NCI-H2227 treated with DMSO at 0.1 percent for 48 hours (cell line): ENCODE measurements around the gene SAMD14.

Experiments
- DNase-seq: peaks from one replicate; lab custom pipeline; 2025; lab: John Stamatoyannopoulos, UW

The SAMD14 gene

DNA sequence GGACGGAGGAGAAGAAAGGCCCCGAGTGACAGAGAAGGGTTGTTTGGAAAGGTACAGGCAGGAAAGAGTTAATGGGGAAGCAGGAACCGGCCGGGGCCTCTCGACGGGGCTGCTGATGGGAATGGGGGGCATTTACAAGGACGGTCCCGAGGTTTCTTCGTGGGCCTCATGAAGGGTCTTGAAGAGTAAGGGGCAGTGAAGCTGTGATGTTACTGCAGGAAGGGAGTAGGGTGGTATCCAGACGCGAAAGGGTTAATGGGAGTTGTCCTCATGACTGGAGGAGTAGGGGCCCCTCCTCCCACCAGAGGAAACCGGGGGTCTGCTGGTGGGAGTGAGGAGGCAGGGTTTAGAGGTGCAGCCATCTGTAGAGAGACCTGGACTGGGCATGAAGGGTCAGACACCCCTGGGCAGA, 34.3 kb downstream of the SAMD14 start:
- no peak for DNase-seq

DNA sequence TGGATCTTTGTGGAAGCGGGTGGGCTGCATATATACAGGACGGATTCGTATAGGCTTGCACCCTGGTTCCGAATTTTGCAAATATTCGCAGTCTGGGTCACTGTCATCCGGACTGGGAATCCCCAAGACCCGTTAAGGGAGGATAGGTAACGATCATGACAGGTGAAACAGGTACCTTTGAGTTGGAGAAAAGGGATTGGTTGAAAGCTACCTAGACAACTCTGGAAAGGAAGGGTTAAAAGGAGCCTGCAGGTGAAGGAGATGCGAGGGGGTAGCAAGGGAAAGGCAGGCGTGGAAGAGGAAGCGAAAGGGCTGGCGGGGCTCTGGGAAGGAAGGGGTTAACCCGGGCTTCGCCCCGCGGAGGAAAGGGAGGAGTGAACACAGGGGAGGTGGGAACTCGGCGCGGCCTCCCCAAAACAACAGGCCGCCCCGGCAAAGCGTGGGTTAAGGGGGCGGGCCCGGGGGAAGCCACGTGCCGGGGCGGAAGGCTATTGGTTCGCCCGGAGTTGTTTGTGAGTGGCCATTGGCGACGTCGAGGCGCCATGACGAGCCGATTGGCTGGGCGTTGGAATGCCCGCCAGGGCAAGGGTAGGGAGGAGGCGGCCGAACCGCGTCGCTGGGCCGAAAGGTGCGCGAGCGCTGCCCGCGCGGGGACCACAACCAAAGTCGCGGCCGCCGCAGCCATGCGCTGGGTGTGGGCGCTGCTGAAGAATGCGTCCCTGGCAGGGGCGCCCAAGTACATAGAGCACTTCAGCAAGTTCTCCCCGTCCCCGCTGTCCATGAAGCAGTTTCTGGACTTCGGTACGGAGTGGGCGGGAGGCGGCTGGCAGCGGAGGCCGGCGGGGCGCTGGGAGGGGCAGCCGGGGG, 35.0 kb downstream of the SAMD14 start, which contains the start of gene PDK2:
PDK2 (plus strand) TSS at position 599 of the 867 bp plus-strand sequence; CDS start at position 684, 85 bp downstream.
- peak; percentile 91 for DNase-seq

DNA sequence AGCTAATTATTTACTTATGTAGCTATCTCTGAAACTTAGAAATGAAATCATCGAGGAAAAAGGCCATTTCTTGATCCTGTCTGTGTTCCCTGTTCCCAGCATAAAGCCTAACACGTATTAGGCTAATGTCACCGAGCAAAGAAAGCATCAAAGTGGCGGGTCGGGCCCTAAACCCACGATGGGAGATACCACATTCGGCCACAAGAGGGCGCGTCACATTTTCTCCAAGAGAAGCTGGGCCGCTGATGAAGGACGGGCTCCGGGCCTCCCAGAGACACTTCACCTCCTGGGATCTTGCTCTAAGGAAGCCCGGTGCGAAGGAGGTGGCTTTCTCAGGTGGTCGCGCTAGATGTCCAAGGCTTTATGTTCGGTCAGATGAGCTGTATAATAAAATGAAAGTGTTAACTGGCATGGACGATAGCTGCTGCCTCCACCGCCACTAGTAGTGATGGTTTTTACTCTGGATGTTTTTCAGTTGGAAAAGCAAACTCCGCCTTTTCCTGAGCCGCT, 35.7 kb downstream of the SAMD14 start:
- DNase-seq: peak; percentile 89

DNA sequence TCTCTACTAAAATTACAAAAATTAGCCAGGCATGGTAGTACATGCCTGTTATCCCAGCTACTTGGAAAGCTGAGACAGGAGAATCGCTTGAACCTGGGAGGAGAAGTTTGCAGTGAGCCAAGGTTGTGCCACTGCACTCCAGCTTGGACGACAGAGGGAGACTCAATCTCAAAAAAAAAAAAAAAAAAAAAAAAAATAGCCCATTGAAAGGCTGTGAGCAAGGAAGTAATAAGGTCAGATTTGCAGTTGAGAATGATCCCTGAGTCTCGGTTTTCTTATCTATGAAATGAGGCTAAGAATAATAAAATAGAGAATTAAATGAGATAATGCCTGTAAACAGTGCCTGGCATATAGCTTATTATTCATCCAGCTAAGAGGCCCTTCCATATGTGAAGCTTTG, 36.2 kb downstream of the SAMD14 start:
- no peak for DNase-seq

DNA sequence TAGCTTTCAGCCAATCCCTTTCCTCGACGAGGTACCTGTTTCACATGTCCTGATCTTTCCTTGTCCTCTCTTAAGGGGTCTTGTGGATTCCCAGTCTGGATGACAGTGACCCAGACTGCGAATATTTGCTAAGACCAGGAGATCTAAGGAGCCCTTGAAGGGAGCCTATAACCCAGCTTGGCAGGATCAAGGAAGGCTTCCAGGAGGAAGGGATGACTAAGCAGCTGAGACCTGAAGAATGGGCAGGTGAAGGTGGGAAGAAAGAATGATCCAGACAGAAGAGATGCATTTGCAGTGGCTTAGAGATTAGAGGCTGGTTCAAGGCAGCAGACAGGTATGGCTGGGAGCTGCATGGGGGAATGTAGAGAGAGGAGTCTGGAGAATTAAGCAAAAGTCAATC, 36.7 kb downstream of the SAMD14 start:
- no peak for DNase-seq

DNA sequence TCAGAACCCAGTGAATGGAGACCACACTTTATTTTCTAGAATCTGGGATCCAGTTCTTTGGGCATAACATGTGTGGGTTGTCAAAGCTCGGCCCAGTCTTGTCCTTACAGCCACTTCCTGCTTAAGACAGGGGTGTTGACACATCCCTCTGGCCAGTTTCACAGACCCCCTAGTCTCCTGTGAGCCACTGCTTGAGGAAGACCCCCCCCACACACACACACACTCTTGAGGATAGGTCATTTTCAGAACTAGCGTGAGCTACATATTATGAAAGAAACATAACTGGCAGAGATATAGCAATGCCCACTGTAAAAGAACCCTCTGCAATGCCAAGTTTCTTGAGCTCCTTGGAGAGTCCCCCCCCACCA, 38.1 kb downstream of the SAMD14 start:
- no peak for DNase-seq

DNA sequence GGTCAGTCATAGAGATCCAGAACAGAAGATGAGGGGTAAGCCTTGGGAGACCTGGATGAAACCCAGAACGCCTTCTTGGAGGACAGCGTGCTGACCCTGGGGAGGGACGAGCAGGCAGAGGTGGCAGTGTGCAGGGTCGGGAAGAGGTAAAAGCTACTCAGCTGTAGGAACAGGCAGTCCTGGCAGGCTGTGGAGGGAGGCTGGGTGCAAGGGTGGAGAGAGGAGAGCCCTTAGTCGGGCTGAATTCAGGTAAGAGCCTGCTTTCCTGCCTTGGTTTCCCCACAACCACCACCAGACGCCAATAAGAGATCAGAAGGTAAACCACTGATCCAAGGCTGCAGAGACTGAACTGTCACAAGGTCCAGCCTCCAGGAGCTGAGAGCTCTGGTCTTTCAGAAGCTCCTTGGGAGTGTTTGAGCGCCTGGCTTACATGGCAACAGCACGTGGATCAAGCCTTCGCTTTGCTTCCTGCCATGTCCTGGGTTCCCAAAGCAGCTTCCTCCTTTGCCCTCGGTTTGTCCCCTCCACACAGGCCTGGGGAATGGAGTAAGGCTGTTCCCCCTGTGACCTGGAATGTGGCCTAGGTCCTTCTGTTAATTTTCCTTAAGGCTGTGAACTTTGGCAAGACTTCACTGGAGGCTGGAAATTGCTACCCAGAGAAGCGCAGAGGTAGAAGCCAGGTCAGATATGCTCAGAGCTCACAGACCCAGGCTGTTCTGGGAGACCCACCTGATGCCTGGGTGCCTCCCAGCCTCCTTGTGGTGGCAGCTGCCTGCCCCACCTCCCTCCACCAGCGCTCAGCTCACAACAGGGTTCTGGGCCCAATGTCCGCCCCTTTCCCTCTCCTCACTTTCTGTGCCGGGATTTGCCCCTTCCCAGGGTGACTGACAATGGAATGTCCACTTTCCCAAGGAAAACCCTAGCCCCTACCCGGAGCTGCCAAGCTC, 38.7 kb downstream of the SAMD14 start:
- DNase-seq: no peak

DNA sequence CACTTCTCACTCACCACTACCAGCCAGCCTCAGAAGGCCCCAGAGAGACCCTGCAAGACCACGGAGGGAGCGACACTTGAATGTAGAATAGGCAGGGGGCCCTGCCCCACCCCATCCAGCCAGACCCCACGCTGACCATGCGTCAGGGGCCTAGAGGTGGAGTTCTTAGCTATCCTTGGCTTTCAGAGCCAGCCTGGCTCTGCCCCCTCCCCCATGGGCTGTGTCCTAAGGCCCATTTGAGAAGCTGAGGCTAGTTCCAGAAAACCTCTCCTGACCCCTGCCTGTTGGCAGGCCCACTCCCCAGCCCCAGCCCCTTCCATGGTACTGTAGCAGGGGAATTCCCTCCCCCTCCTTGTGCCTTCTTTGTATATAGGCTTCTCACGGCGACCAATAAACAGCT, 39.9 kb downstream of the SAMD14 start:
- no peak for DNase-seq

DNA sequence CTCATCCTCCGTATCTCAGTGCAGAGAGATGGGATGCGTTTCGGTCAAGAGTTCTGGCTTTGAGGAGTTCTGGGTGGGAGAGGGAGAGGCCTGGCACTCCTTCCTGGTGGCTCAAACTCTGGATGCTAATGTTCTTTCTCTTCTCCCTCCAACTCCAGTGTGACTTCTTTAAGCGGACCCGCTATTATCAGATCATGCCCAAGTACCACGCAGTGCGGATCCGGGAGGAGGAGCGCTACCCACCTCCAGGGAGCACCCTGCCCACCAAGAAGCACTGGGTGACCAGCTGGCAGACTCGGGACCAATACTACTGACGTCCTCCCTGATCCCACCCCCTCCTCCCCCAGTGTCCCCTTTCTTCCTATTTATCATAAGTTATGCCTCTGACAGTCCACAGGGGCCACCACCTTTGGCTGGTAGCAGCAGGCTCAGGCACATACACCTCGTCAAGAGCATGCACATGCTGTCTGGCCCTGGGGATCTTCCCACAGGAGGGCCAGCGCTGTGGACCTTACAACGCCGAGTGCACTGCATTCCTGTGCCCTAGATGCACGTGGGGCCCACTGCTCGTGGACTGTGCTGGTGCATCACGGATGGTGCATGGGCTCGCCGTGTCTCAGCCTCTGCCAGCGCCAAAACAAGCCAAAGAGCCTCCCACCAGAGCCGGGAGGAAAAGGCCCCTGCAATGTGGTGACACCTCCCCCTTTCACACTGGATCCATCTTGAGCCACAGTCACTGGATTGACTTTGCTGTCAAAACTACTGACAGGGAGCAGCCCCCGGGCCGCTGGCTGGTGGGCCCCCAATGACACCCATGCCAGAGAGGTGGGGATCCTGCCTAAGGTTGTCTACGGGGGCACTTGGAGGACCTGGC, 40.8 kb downstream of the SAMD14 start:
- DNase-seq: no peak

DNA sequence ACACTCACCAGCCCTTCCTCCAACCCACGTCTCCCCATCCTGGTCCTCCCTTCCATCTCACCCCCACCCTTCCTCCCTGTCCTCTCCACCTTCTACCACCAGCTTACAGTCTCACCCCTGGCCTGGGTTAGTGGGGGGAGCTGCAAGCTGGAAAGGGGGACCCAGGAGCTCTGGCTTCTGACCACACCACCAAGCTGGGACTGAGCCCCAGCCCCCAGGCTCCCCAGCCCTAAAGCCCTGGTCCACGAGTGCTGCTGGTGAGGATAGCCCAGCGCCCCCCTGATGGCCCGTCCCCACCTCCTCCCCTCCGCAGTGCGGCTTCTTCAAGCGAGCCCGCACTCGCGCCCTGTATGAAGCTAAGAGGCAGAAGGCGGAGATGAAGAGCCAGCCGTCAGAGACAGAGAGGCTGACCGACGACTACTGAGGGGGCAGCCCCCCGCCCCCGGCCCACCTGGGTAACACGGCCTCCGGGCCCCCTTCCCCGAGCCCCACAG, 42.0 kb downstream of the SAMD14 start:
- no peak for DNase-seq

DNA sequence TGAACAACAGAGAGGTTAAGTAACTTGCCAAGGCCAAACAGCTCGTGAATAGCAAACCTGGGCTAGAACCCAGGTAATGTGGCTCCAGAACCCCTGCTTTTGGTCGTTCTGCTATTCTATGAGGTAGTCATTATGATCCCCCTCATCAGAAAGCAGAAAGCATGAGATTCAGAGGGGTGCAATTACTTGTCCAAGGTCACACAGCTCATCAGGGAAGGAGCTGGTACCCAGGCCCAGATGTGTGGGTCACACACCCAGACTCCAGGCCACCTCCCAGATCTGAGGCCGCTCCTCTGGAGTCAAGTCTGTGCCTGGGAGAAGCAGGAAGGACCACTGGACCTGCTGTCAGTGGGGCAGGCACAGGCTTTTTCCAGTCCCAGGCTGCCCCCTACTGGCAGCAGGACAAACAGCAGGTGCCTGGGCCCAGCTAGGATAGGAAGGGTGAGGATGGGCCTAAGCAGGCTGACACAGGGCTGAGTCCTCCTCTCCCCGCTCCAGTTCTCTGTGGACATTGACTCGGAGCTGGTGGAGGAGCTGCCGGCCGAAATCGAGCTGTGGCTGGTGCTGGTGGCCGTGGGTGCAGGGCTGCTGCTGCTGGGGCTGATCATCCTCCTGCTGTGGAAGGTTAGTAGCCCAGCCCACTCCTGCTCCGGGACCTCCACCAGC, 42.6 kb downstream of the SAMD14 start:
- peak; percentile 44 for DNase-seq

DNA sequence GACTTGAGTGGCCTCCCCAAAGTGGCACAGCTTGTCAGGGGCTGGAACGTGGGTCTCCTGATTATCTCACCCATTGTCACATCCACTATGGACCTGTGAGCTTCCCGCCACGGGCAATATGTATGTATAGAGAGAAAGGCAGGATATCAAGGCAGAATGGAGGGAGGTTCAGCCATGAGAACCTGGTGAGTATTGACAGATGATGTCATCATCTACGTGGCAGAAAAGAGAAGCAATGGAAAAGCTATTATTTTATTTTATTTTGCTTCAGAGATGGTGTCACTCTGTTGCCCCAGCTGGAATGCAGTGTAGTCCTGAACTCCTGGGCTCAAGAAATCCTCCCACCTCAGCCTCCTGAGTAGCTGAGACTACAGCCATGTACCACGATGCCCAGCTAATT, 48.2 kb downstream of the SAMD14 start:
- no peak for DNase-seq

DNA sequence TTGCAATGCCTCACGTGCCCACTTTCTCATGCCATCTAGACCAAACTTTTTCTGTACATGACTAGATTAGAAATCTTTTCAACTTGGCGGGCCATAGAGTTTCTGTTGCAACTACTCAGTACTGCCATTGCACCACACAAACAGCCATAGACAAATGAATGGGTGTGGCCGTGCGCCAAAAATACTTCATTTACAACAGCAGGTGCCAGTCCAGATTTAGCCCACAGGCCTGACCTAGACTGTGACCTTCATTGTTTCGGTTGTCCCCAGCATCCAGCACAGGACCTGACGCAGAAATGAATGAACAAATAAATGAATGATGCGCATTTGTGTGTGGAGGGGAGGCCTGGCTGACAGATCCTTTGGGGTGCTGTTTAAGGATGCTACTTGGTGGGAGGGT, 49.1 kb downstream of the SAMD14 start:
- DNase-seq: no peak

DNA sequence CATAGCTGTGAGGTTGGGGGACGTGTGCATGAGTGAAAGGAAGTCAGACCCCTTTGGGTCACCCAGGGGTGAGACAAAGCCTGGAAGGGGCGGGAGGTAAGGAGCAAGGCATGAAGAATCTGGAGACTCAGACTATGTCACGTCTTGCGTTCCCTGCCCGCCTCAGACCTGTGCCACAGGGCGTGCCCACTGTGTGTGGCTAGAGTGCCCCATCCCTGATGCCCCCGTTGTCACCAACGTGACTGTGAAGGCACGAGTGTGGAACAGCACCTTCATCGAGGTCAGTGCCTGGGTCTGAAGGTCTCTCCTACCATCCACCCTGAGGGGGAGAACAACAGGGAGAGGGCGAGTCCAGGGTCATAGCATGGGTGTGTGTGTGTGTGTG, 49.9 kb downstream of the SAMD14 start:
- DNase-seq: no peak

DNA sequence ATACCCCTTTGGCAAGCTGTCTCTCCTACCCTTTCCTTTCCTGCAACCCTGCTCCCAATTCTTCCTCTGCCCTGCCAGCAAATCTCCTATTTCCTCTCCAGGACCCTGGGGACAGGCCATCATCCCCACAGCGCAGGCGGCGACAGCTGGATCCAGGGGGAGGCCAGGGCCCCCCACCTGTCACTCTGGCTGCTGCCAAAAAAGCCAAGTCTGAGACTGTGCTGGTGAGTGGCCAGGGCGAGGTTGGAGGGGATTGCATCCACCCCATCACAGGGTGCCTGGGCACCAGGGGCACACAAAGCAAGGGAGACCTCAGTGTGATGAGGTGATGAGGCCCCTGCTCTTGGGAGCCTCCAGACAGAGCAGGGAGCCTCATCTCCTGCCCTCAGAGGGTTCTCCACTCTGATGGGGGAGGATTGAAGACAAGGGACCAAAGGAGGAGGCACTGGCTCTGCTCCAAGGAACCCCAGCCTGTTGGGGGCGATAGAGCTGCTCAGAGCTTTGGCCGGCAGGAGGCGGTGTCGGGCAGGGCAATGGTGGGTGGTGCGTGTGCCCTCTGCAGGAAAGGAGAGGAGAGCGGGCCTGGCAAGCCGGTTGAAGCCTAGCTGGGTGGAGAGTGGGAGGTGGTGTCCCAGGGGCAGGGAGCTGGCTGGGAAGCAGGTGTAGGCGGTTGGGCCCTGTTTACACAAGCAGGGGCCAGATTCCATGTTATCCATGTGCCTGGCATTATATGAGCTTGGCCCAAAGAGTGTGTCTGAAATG, 50.4 kb downstream of the SAMD14 start:
- no peak for DNase-seq

DNA sequence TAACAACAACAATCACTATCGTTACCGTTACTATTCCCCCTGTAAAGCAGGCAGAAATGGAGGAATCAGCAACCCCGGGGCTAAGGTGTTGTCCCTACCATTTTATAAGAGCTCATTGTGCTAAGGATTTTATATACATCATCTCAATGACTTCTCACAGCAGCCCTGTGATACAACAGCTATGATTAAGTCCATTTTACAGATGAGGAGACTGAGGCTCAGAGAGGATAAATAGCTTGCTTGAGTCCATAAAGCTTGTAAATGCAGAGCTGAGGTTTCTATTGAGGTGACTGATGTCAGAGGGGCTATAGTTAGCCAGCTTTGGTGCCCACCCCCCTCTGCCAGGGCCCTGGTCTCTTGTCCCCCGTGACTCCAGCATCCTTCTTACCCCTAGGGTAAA, 51.5 kb downstream of the SAMD14 start:
- DNase-seq: no peak

DNA sequence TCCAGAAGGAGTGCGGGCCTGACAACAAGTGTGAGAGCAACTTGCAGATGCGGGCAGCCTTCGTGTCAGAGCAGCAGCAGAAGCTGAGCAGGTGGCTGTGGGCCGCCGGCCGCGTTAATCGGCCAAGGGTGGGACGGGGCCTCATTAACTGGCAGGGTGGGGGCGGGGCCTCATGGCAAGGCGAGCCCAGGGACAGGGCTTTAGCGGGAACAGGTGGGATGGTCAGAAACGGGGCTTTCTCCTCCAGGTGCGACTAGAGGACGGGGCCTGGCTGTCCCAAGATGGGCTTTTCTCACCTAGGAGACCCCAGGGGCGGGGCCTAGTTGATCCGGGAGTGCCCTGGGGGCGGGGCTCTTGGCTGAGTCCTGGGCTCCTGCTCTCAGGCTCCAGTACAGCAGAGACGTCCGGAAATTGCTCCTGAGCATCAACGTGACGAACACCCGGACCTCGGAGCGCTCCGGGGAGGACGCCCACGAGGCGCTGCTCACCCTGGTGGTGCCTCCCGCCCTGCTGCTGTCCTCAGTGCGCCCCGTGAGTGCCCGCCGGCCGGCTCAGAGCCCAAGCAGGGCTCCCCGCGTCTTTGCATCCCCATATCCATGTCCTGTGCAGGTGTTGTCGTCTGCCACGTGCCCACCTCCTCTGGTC, 53.2 kb downstream of the SAMD14 start:
- DNase-seq: no peak

DNA sequence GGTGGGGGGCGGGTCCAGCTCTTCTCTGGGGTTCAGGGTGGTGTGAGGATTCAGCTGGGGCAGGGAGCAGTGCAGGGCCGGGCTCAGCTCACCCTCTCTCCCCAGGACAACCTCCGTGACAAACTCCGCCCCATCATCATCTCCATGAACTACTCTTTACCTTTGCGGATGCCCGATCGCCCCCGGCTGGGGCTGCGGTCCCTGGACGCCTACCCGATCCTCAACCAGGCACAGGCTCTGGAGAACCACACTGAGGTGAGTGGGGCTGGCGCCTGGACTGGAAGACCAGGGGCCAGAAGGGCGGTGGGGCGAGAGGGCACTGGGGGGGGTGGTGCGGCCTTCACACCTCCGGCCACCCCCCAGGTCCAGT, 53.8 kb downstream of the SAMD14 start:
- DNase-seq: no peak

DNA sequence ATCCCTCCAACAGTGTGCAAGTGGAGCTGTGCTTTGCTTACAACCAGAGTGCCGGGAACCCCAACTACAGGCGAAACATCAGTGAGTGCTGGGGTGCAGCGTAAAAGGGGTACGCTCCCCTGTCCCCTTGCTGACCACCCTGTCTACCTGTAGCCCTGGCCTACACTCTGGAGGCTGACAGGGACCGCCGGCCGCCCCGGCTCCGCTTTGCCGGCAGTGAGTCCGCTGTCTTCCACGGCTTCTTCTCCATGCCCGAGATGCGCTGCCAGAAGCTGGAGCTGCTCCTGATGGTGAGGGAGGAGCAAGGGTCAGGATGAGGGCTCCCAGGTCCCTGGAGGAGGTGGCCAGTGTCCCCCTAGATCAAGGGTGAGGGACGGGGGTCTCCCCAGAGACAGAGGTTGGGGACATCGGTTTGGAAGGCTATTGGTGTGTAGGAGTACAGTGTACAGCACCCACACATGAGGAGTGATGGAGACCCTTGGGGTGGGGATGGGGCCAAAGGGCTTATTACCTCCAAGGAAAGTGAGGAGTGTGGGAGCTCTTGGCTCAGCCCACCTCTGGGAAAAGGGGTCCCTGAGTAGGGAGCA, 54.4 kb downstream of the SAMD14 start:
- DNase-seq: no peak
